ENCODE measurements around the gene HOXA2. TPM values are rescaled to one million over a fixed set of nuclear protein-coding genes. Genes with fewer than 3 reads are reported as not detected.
A peak's percentile ranks its signal among the peaks of the same experiment; 100 is the strongest.

HOXA2 gene
- total and polyA plus RNA-seq, 4 donors = 0.44 to 3.4 (median 1.5) TPM

DNA sequence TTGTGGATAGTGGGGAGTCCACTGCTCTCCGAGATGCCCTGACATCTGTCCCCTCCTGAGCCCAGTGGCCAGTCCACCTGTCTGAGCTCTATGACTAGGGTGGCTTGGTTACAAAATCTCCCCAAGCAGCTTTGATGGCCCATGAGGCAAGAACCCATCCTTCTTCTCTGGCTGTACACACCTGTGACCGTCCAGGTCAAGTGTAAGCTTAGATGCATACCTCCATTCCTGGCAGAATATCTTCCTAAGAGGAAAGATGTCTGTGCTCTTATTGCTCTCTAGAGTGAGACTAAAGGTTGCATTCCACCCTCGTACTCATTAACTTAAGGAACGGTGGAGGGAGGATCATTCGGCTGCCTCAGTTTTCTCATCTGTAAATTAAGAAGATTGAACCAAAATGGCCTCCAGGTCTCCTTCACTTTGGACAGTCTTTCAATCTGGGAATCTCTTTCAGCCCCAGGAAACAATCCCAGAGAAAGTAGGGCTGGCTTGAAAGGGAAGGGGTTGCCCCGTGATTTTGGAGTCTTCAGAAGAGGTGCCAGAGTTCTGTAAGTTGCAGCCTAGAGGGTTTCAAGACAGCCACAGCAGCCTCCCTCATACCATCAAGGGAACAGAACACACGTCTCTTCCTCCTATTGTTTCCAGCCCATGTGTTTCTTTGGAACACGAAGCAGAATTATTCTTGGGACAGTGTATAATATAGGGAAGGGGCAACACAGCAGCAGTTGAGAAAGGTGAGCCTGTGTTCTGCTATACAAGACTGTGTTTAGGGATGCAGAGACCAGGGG, 22.6 kb upstream of the HOXA2 start:
- Histone ChIP-seq H3K36me3 (ENCODE audit: control insufficient read depth in 4 of 4, insufficient read depth in 4 of 4, low read length in 4 of 4) (peaks cover 0 to 27% (median 4%) of the 10 kb centered on the region in 4 donors), H3K4me3 (no peak overlapping the region), H3K9me3 (ENCODE audit: control insufficient read depth in 4 of 4, insufficient read depth in 3 of 4, low read length in 3 of 4) (peaks cover 0 to 2% (median 0%) of the 10 kb centered on the region in 4 donors), H3K27me3 (ENCODE audit: control insufficient read depth in 3 of 3, insufficient read depth in 3 of 3, low read length in 2 of 3) (peaks cover 0 to 82% (median 0%) of the 10 kb centered on the region in 3 donors), H3K9ac (ENCODE audit: insufficient read depth in 1 of 2, low read length in 2 of 2) (peak overlapping the region in 1 of 2 donors; percentile 83), H3K27ac (ENCODE audit: low read depth in 1 of 2, low read length in 1 of 2) (peak overlapping the region in 1 of 2 donors; percentile 95), H3K4me1 (ENCODE audit: control insufficient read depth in 5 of 5, insufficient read depth in 5 of 5, low read length in 5 of 5) (peaks cover 0 to 88% (median 3%) of the 10 kb centered on the region in 5 donors)
- TF ChIP-seq, protein P1, sequence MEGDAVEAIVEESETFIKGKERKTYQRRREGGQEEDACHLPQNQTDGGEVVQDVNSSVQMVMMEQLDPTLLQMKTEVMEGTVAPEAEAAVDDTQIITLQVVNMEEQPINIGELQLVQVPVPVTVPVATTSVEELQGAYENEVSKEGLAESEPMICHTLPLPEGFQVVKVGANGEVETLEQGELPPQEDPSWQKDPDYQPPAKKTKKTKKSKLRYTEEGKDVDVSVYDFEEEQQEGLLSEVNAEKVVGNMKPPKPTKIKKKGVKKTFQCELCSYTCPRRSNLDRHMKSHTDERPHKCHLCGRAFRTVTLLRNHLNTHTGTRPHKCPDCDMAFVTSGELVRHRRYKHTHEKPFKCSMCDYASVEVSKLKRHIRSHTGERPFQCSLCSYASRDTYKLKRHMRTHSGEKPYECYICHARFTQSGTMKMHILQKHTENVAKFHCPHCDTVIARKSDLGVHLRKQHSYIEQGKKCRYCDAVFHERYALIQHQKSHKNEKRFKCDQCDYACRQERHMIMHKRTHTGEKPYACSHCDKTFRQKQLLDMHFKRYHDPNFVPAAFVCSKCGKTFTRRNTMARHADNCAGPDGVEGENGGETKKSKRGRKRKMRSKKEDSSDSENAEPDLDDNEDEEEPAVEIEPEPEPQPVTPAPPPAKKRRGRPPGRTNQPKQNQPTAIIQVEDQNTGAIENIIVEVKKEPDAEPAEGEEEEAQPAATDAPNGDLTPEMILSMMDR (IDR thresholded peaks at IDR 0.05; ENCODE audit: control extremely low read depth, extremely low read depth) = no peak
- 52 to 67% methylated on average over 8 of the region's 8 CpGs for WGBS, 2 donors
- DNase-seq (no peak), ATAC-seq (ENCODE audit: insufficient read depth, low FRiP score) (no peak)

DNA sequence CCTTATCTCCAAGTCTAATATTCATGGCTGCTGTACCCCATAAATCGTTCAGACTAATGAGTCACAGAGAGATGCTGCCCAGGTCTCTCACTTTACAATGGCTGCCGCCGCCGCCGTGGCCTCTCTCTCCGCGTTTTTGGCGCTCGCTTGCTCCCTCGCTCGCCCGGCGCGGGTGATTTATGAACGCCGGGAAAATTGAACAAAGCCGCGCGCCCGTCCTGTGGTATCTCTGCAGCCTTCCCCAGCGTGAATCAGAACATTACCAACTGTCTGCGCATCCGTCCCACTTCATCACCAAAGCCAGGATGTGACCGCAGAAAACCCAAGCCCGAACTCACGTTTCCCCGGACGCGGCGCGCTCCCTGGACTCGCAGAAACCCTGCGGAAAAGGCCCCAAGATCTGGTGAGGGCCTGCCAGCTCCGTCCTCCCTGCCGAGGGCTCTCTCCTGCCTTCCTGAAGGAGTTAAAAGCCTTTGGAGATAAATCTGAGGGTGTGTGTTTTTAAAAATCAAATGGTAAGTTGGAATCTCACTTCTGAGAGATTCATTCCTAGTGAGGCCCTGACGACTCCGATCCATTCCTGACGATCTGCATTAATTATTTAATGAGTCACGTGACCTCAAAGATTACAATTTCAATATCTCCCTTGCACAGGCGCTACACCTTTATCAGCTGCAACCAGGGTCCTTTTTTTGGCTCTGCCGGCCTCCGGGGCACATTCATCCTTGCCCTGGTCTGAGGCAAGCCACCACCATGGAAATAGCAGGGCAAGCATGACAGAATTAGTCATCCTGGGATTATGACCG, 21.8 kb upstream of the HOXA2 start:
- ATAC-seq (ENCODE audit: insufficient read depth, low FRiP score) (no peak), DNase-seq (peak; percentile 80 to 85 (median 85))
- Histone ChIP-seq H3K4me1 (ENCODE audit: control insufficient read depth in 5 of 5, insufficient read depth in 5 of 5, low read length in 5 of 5) (peaks cover 0 to 93% (median 3%) of the 10 kb centered on the region in 5 donors), H3K9me3 (ENCODE audit: control insufficient read depth in 4 of 4, insufficient read depth in 3 of 4, low read length in 3 of 4) (peaks cover 0 to 2% (median 0%) of the 10 kb centered on the region in 4 donors), H3K27ac (ENCODE audit: low read depth in 1 of 2, low read length in 1 of 2) (peak overlapping the region in 1 of 2 donors; percentile 95), H3K36me3 (ENCODE audit: control insufficient read depth in 4 of 4, insufficient read depth in 4 of 4, low read length in 4 of 4) (peaks cover 0 to 24% (median 4%) of the 10 kb centered on the region in 4 donors), H3K27me3 (ENCODE audit: control insufficient read depth in 3 of 3, insufficient read depth in 3 of 3, low read length in 2 of 3) (peaks cover 0 to 81% (median under 1%) of the 10 kb centered on the region in 3 donors), H3K4me3 (peak overlapping the region; percentile 18), H3K9ac (ENCODE audit: insufficient read depth in 1 of 2, low read length in 2 of 2) (peak overlapping the region; percentile 73 to 83)
- WGBS, 2 donors = 43 to 64% methylated on average over 43 of the region's 43 CpGs
- TF ChIP-seq, protein P1 (IDR thresholded peaks at IDR 0.05; ENCODE audit: control extremely low read depth, extremely low read depth) = no peak

DNA sequence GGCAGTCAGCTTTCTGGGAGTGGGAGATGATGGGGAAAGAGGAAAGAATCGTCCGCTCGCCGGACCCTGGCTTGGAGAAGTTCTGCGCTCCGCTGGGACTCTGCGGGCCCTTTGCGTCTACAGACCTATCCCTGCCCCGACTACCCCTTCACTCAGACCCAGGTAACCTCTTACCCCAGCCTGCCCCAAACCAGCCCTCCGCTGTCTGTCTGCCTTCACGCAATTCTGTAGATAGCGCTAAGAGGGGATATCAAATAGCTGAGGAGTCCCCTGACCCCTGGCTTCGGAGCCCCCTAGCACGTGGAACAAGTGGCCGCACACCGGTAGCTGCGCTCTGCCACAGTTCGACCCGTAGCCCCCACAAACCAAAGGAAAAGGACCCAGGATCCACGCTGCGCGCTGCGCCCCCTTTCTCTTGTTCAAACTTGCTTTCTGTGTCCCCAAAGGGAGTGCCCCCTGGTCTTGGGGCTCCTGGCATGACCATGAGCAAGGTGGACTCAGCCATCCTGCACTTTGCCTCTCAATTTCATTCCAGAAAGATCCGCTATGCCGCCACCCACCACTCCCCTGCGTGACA, 21.1 kb upstream of the HOXA2 start:
- ATAC-seq (ENCODE audit: insufficient read depth, low FRiP score) (no peak), DNase-seq (no peak)
- peak overlapping the region; percentile 18 for H3K4me3 ChIP-seq
- H3K27me3 ChIP-seq (ENCODE audit: control insufficient read depth in 3 of 3, insufficient read depth in 3 of 3, low read length in 2 of 3) = peaks cover 0 to 77% (median 2%) of the 10 kb centered on the region in 3 donors
- H3K36me3 ChIP-seq (ENCODE audit: control insufficient read depth in 4 of 4, insufficient read depth in 4 of 4, low read length in 4 of 4) = peaks cover 0 to 17% (median 1%) of the 10 kb centered on the region in 4 donors
- TF ChIP-seq, protein P1 (IDR thresholded peaks at IDR 0.05; ENCODE audit: control extremely low read depth, extremely low read depth) = no peak
- WGBS, 2 donors = 45 to 65% methylated on average over 26 of the region's 26 CpGs
- peak overlapping the region in 1 of 2 donors; percentile 95 for H3K27ac ChIP-seq (ENCODE audit: low read depth in 1 of 2, low read length in 1 of 2)
- H3K9ac ChIP-seq (ENCODE audit: insufficient read depth in 1 of 2, low read length in 2 of 2) = peak overlapping the region; percentile 73 to 83
- H3K9me3 ChIP-seq (ENCODE audit: control insufficient read depth in 4 of 4, insufficient read depth in 3 of 4, low read length in 3 of 4) = peaks cover 0 to 2% (median 0%) of the 10 kb centered on the region in 4 donors
- H3K4me1 ChIP-seq (ENCODE audit: control insufficient read depth in 5 of 5, insufficient read depth in 5 of 5, low read length in 5 of 5) = peaks cover 0 to 93% (median 3%) of the 10 kb centered on the region in 5 donors

Measured in lung (tissue), 12 donors.